ENCODE measurements around the gene ADGRD1. TPM values are rescaled to one million over a fixed set of nuclear protein-coding genes. Genes with fewer than 3 reads are reported as not detected.

ADGRD1 gene
- total RNA-seq, 1 donor from 2014 or later, result 83.6 TPM

DNA sequence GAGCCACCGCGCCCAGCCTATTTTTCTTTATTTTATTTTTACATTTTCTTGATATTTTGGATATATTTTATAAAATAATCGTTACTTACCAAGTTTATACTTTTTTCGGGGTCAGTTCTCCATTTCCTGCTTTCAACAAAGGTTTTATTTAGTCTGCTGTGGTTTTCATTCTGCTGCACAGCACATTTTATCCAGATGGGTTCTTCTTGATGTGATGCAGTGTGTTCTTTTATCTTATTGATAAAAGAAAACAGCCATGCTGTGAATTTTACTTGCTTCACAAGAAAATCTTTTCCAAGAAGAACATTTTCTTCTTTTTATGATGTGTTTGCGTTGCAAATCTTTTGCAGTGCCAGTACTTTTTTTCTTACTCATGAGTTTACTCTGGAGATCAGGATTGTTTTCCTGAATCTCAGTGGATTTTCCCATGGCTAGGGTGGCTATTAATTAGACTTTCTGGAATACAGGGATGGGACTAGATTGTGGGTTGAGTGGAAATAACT, 192.5 kb downstream of the ADGRD1 start:
- DNase-seq, result no peak
- intact Hi-C loops (cut with micrococcal nuclease), result no loop called here
- ATAC-seq, result peak; percentile 27

DNA sequence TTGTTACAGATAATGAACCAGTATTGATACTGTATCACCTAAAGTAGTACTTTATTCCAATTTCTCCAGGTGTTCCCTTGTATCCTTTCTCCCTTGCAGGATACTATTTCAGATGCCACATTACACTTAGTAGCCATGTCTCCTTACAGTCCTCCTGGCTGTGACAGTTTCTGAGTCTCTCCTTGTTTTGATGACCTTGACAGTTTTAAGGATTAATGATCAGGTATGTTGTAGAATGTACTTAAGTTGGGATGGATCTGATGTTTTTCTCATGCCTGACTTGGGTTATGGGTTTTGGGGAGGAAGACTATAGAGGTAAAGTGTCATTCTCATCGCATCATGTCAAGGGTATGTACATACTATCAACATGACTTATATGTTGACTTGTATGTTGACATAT, 193.6 kb downstream of the ADGRD1 start:
- intact Hi-C loops (cut with micrococcal nuclease), result no loop called here

DNA sequence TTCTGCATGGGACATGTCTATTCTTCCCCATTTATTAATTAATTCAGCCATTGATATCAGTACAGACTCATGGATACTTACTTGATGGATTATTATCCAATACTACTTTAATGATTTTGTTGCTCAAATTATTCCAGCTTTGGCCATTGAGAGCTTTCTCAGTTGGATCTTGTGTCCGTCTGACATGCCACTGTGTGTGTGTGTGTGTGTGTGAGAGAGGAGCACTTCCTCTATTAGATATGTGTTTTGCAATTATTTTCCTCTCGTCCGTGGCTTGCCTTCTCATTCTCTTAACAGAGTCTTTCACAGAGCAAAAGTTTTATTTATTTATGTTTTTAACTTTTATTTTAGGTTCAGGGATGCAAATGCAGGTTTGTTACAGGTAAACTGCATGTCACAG, 194.2 kb downstream of the ADGRD1 start:
- intact Hi-C loops (cut with micrococcal nuclease), result no loop called here
- DNase-seq, result no peak

More for the DNA sequence above, 193.6 kb downstream of the ADGRD1 start:
- no peak for DNase-seq
- no peak for ATAC-seq

DNA sequence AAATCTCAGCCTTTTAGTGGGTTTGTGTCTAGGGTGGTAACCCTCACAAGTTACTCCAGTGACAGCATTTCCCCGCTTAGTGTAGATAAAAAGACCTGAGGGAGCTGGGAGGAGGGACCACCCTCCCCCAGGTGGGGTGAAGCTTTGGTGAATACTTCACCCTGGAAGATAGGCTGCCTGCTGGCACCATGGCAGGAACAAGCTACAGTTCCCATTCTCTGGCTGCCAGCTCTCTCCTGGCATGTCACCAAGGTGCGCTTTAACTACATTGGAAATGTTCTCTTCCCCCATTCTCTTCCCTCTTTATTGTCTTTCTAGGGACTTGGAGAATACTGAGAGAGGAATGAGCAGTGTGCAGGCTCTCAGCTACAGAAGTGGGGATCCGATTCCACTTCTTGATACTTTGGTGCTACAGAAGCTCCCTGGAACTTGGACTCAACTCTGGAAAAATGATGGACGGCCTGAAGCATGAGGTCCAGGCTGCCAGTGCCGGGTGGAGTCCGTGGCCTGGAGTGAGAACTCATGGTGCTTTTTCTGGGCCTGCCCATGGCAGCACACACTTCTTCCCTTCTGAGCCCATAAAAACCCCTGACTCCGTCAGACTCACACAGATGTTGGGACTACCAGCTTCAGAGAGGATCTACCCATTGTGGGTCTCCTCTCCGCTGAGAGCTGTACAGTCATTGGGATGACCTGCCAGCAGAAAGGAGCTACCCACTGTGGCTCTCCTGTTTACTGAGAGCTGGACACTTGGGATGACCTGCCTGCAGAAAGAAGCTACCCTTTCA, 198.0 kb downstream of the ADGRD1 start:
- DNase-seq, result peak; percentile 53
- intact Hi-C loops (cut with micrococcal nuclease), result no loop called here
- ATAC-seq, result peak; percentile 69

More for the DNA sequence above, 194.2 kb downstream of the ADGRD1 start:
- no peak for ATAC-seq

DNA sequence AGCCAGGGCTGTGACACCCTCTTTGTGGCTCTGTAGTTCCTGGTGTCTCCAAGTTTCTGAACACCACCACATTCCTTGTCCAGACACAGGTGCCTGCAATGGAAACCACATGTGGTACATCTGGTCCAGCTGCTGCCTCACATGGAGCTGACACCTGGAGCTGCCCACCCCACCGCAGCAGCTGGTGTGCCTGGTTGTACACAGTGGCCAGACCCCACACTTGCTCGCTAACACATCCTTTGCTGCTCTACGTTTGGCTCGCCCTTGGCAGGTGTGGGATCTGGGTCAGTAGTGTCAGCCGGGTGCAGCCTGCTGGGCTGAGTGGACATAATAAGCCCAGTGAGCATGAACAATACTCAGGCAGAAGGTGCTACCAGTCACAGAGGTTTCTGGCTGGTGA, 198.9 kb downstream of the ADGRD1 start:
- intact Hi-C loops (cut with micrococcal nuclease), result no loop called here
- ATAC-seq (no peak), DNase-seq (no peak)

DNA sequence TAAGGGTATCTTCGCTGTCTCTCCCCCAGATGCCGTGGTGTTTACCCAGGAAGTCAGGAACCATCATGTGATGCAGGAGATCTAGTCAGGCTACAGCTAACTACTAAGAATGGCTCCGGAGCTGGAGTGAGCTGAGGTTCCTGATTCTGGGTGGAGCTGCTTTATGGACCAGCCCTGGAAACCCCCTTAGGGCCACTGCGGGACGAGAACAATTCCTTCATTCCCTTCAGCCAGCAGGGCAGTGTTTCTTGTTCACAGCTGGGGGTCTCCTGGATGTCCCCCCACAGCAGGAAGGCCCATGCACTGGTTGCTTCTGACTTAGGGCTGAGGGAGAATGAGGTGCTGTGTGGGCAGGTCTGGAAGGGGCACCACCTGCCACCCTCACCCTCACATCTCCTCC, 199.3 kb downstream of the ADGRD1 start:
- intact Hi-C loops (cut with micrococcal nuclease), result no loop called here
- DNase-seq, result no peak
- ATAC-seq, result no peak

DNA sequence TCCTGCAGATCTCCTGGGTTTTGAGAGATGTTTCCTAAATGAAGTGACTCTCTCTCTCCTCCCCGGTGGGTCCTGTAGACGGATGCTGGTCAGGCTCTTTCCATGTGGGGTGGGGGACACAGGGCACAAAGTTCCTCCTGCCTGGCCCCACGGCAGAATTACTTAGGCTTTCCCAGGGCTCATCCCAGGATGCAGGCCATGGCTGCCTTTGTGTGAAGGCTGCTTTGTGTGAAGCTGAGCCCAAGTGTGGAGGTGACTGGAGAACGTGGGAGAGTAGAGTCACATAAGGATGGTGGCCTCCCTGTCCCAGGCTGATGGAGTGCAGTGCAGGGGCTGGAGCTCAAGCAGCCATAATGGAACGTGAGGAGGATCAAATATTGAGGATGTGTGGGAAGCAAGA, 200.2 kb downstream of the ADGRD1 start:
- ATAC-seq, result no peak
- intact Hi-C loops (cut with micrococcal nuclease), result no loop called here
- DNase-seq, result no peak

DNA sequence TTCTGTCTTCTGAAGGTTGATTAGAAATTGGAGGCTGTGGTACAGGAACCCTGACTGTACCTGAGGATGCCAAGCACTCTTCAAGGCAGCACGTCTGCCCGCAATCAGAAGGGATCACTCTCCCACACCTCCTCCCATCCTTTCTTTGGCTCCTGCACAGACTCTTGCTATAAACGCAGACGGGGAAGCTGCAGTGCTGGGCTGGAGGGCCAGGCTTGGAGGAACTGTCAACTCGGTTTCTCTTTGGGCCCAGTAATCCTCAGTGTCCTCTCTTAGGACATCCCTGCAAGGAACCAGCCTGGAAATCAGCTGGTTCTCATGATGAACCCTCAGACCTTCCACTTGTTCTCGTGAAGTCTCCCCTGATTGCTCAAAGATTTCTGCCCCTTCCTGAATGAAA, 201.4 kb downstream of the ADGRD1 start:
- DNase-seq (no peak), ATAC-seq (no peak)
- intact Hi-C loops (cut with micrococcal nuclease), result no loop called here

DNA sequence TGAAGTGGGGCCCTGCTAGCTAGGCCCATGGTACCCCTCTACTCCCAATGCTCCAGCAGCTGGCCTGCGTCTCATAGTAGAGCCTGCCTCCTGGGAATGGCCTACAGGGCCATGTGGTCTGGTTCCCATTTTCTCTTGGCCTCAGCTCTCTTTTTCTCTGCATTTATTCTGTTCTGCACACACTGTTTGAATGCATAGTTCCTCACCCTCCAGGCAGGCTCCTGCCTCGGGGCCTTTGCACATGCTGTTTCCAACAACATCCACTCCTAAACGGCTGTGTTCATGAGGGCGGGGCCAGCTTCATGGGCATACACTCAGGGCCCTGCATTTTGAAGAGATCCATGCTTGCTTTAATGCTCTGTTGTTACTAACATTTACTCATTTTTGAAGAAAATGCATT, 204.0 kb downstream of the ADGRD1 start:
- intact Hi-C loops (cut with micrococcal nuclease), result no loop called here
- no peak for DNase-seq
- no peak for ATAC-seq

DNA sequence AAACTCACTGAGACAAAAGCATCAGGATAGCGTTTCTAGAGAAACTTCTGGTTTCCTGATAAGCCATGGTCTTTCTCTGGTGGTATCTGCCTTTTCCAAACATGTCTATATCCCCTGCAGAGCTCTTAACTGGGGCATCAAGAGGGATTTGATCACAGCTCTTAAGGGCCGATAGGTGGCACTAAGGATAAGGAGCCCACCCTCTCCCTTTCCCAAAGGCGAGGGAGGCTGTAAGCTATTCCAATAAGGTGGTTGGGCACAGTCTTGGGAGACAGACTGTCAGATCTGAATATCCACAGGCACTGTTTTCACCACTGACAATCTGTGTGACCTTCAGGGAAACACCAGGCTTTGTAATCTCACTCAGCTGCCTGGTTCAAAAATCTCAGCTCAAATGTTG, 206.0 kb downstream of the ADGRD1 start:
- DNase-seq (no peak), ATAC-seq (no peak)
- intact Hi-C loops (cut with micrococcal nuclease), result no loop called here

DNA sequence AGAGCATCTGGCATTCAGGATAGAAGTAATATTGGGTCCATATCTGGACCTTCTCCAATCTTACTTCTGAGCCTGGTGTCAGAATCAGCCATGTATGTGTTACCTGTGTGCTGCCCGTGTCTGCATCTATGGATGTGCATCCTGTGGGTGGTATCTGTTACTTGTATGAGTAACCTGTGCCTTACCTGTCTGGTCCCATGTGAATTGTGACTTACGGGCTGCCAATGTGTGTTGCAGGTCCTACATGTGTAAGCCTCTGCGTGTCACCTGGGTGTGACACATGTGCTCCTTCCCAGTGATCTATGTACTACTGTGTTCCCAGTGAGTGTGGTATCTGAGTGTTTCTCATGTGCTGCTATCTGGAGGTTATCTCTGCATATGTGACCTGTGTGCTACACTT, 208.4 kb downstream of the ADGRD1 start:
- intact Hi-C loops (cut with micrococcal nuclease), result no loop called here
- DNase-seq, result no peak
- no peak for ATAC-seq

DNA sequence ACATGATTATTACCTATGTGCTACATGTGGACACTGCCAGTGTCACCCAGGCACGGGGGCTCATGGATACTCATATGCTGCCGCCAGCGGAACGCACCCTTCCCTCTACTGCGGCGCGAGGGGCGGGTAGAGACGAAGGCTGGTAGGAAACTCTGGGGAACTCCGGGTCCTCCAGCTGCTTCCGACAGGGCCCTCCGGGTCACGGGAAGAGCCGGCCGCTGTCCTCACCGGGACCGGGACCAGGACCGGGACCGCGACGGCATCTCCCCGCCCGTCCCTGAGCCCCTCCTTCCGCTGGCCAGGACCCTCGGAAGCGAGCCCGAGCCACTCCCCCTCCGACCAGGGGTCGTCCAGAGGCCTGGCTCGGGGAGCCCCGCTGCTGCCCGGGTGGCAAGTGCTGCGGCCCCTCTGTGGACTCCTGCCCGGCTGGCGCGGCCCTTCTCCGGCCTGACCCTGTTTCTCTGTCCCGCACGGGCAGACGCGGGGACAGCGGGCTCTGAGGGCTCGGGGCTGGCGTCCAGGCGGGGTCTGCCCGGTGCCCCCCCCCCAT, 209.6 kb downstream of the ADGRD1 start:
- no peak for ATAC-seq
- DNase-seq, result no peak
- intact Hi-C loops (cut with micrococcal nuclease), result no loop called here

DNA sequence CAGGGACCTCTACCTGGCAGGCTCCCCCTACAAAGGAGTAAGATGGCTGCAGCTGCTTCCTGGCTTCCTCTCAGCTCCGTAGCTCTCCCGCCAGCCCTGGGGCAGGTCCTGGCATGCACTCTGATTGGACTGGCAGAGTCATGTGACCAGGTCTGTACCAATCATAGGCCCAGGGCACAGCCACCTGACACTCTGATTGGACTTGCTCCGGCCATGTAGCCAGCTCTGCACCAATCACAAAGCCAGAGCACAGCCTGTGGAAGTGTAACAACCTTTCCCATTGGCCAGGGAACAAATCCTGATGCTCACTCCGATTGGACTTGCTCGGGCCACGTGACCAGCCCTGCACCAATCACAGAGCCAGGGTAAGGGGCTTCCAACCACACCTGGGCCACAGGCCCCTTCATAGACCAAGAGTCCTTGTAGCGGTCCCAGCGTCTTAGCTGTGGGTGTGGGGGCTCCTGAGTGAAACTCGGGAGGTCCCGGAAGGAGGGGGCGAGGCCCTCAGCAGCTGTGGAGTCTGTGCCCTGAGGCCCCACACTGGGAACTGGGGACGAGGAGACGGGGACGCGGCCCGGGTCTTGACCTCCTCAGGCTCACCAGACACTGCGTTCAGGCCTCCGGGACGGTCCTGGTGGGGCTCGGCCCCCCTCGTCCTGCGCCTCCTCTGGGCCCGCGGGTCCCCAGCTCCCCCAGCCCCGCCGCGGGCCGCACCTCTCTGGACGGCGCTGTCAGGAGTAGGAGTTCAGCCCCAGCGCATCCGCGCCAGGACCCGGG, 210.6 kb downstream of the ADGRD1 start:
- intact Hi-C loops (cut with micrococcal nuclease), result no loop called here
- ATAC-seq (no peak), DNase-seq (no peak)

DNA sequence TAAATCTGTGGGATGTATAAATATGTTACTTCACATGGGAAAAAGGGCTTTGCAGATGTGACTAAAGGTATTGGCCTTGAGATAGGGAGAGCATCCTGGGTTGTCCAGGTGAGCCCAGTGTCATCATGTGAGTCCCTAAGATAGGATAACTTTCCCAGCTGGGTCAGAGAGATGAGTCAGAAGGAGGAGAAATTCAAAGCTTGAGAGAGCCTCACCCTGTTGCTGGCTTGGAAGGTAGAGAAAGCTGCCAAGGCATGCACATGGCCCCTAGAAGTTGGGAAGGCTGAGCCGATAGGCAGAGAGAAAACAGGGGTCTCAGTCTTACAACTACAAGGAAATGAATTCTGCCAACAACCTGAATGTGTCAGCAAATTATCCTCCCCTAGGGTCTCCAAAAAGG, 213.0 kb downstream of the ADGRD1 start:
- DNase-seq (no peak), ATAC-seq (no peak)
- intact Hi-C loops (cut with micrococcal nuclease), result no loop called here

DNA sequence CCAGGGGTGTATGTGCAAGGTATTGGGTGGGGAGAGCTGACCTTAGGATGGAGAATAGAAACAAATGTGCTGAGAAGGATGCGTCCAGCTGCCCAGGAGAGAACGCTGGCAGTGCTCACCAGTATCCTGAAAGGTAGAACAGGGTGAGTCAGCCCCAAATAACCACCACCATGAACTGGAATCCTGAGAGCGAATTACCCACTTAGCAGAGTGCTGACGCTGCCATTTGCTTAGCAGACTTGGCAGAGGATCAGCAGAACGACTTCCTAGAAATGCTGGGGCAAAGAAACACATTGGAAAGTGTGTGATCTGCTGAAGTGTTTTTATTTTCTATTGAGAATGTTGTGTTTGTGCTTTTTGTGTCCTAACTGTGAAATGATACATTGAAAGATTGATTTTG, 213.6 kb downstream of the ADGRD1 start:
- no peak for DNase-seq
- intact Hi-C loops (cut with micrococcal nuclease), result no loop called here
- no peak for ATAC-seq

DNA sequence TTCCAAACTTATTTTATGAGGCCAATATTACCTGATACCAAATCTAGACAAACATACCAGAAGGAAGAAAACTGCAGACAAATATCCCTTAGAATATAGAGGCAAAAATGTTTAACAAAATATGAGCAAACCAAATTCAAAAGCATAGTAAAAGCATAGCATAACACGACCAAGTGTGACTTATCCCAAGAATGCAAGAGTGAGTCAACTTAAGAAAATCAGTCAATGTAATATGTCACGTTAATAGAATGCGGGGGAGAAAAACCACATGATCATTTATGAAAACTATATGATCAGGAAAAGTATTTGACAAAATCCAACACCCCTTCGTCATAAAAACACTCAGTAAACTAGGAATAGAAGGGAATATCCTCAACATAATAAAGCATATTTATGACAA, 217.3 kb downstream of the ADGRD1 start:
- intact Hi-C loops (cut with micrococcal nuclease), result no loop called here
- DNase-seq (no peak), ATAC-seq (no peak)

DNA sequence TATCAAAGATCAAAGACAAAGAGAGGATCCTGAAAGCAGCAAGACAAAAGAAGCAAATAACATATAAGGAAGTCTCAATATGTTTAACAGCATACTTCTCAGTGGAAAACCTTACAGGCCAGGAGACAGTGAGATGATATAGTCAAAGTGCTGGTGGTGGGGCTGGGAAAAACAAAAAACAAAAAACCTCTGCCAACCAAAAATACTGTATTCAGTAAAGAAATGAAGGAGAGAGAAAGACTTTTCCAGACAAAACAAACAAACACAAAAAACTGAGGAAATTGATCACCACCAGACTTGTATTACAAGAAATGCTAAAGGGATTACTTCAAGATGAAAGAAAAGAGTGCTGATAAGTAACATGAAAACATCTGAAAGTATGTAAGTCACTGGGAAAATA, 221.2 kb downstream of the ADGRD1 start:
- no peak for ATAC-seq
- DNase-seq, result no peak
- intact Hi-C loops (cut with micrococcal nuclease), result no loop called here

DNA sequence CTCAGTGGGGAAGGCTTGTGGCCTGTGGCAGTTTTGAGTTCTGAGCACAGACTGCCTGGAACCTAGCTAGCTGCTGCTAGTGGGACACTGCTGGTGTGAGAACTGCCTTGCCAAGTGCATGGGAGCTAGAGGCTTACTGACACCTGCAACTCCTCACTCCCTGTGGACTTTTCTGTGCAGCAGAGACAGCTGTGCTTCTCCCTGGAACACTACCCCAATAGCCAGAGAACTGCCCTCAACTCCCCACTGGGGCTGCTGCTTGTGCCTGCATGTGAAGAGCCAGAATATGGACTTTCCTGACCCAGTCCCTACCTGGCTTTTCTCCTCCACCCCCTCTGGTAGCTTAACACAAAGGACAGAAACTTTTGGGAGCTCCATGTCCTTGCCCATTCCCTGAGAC, 222.6 kb downstream of the ADGRD1 start:
- no peak for ATAC-seq
- intact Hi-C loops (cut with micrococcal nuclease), result no loop called here

DNA sequence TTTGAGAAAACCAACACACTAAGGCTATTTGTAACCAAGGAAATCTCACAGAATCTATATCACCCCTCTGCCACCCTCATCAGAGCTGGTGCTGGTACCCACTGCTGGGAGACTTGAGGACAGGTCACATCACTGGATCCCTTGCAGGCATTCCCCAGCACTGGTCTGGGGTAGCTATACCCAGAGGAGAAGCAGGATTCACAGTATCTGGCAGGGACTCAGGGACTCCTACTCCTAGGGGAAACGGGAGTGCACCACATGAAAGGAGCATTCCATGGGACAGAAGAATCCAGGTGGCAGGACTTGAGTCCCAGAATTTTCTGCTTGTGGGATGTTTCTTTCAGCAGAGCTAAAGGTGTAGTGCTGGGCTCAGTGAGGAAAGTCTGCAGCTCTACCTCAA, 223.2 kb downstream of the ADGRD1 start:
- DNase-seq (no peak), ATAC-seq (no peak)
- intact Hi-C loops (cut with micrococcal nuclease), result no loop called here

More for the DNA sequence above, 222.6 kb downstream of the ADGRD1 start:
- DNase-seq, result no peak

DNA sequence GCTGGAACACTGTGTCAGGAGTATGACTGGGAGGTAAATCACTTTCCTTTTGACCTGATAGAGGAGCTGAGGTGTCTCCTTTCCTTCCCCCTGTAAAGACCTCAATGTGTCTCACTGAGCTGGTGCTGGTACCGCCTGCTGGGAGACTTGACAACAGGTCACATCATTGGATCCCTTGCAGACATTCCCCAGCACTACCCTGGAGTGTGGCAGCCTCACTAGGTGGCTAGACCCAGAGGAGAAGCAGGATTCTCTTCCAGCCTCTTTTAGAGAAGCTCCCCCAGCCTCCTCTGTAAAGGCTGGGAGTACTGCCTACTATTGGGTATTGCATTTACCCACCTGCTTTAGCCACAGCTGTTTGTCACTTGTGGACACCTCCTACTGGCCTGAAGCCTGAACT, 223.9 kb downstream of the ADGRD1 start:
- DNase-seq, result no peak
- ATAC-seq, result no peak
- intact Hi-C loops (cut with micrococcal nuclease), result no loop called here
